K562 (cell line): Measurements from ENCODE around the gene GNS. TPM values are rescaled to one million over a fixed set of nuclear protein-coding genes. Genes with fewer than 3 reads are reported as not detected.

Experiments
- ATAC-seq: fragments of 200-7000 bp; cut with Tn5 transposase; 3 replicates; pipeline ENCODE4 v1.9.1; 2020; ENCODE audit warnings: moderate library complexity
- BruUV-seq: library from RNA; stranded (reverse); fragments of 400-500 nt; replicated peaks from 2 replicates; lab custom pipeline; 2021; lab: Mats Ljungman, UMichigan
- CTCF ChIA-PET: fragments of 300-600 bp; formaldehyde crosslinking; extraction: SDS; loops from one replicate; lab custom pipeline; 2021; ENCODE audit warnings: low intra/inter-chr PET ratio; lab: Yijun Ruan, JAX
- POLR2A ChIA-PET: fragments of 300-600, 350-650 bp; sonication (Branson Sonifier 250); formaldehyde crosslinking; extraction: SDS; loops from one replicate; lab custom pipeline; 2021; ENCODE audit warnings: antibody characterized with exemption, inconsistent platforms; lab: Yijun Ruan, JAX
- DNase-seq, 4 experiments: peaks; one replicate each; pipeline versions ENCODE4 v3.0.0 to v3.0.0-alpha.2; 2011 to 2018; ENCODE audit warnings: low spot score in 3 of 4, mixed read lengths in 3 of 4; ENCODE audit errors: extremely low read depth in 1 of 4
- FAIRE-seq: peaks from 2 replicates; lab custom pipeline; 2011; peaks lifted over from hg19 to GRCh38; lab: Jason Lieb, UNC
- H2AFZ ChIP-seq: 2 replicates; pipeline ENCODE4 v1.6.0; 2011; ENCODE audit warnings: low read depth, low read length, control low read depth, inconsistent platforms
- H3K27ac ChIP-seq: fragments of 200-600 bp; 3 replicates; pipeline ENCODE4 v1.8.0; 2011; ENCODE audit warnings: low read depth, mild to moderate bottlenecking, control low read depth, inconsistent platforms, low read length, moderate library complexity, mixed read lengths; ENCODE audit errors: extremely low read depth
- H3K27me3 ChIP-seq, 2 experiments: fragments of 300-600 bp in 1 of 2; 2 replicates in 1 of 2; 3 replicates in 1 of 2; pipeline versions ENCODE4 v1.6.0 to v1.8.0; 2011; ENCODE audit warnings: inconsistent platforms in 2 of 2, low read length in 2 of 2, mild to moderate bottlenecking in 1 of 2, mixed read lengths in 1 of 2, moderate library complexity in 1 of 2; ENCODE audit not compliant: control insufficient read depth in 2 of 2, insufficient read depth in 2 of 2
- H3K36me3 ChIP-seq: fragments of 300-600 bp; 3 replicates; pipeline ENCODE4 v1.8.0; 2011; ENCODE audit warnings: mild to moderate bottlenecking, low read length, inconsistent platforms; ENCODE audit not compliant: control insufficient read depth, insufficient read depth
- H3K4me1 ChIP-seq, 2 experiments: fragments of 200-600 bp in 1 of 2; replicated peaks in 1 of 2; 2 replicates in 1 of 2; 3 replicates in 1 of 2; pipeline versions ENCODE4 v1.5.1 to v1.8.0; 2011; ENCODE audit warnings: inconsistent platforms in 2 of 2, low read length in 2 of 2, mild to moderate bottlenecking in 1 of 2, mixed read lengths in 1 of 2, moderate library complexity in 1 of 2; ENCODE audit not compliant: control insufficient read depth in 2 of 2, insufficient read depth in 2 of 2
- H3K4me2 ChIP-seq: 2 replicates; pipeline ENCODE4 v1.6.1; 2011; ENCODE audit warnings: low read length, control low read depth, inconsistent platforms, mixed read lengths; ENCODE audit not compliant: insufficient read depth
- H3K4me3 ChIP-seq: fragments of 200-600 bp; sonication (generic), shearing (Covaris generic); 2 replicates; pipeline ENCODE4 v1.5.1; 2016; ENCODE audit warnings: control low read depth, inconsistent platforms
- H3K79me2 ChIP-seq: fragments of 200-600 bp; 3 replicates; pipeline ENCODE4 v1.8.0; 2011; ENCODE audit warnings: low read length, inconsistent platforms; ENCODE audit not compliant: control insufficient read depth, insufficient read depth
- H3K9ac ChIP-seq, 2 experiments: 2 replicates each; pipeline versions ENCODE4 v1.6.0 to v1.6.1; 2011; ENCODE audit warnings: low read depth in 2 of 2, low read length in 2 of 2, control low read depth in 1 of 2, inconsistent platforms in 1 of 2, mild to moderate bottlenecking in 1 of 2, mixed read lengths in 1 of 2; ENCODE audit not compliant: insufficient read depth in 1 of 2
- H3K9me1 ChIP-seq: one replicate; pipeline ENCODE4 v1.6.0; 2011; ENCODE audit warnings: inconsistent platforms, mild to moderate bottlenecking, low read length, moderate library complexity; ENCODE audit not compliant: control insufficient read depth, insufficient read depth
- H3K9me3 ChIP-seq: replicated peaks from 2 replicates; pipeline ENCODE4 v1.5.1; 2011; ENCODE audit warnings: low read depth, low read length, inconsistent platforms; ENCODE audit not compliant: control insufficient read depth, insufficient read depth
- H4K20me1 ChIP-seq: replicated peaks from 2 replicates; pipeline ENCODE4 v1.6.1; 2011; ENCODE audit warnings: low read length, inconsistent platforms, mixed read lengths; ENCODE audit not compliant: control insufficient read depth, insufficient read depth
- BRF2 ChIP-seq: IDR thresholded peaks from 3 replicates; pipeline ENCODE4 v1.6.1; 2011; ENCODE audit warnings: borderline replicate concordance, mild to moderate bottlenecking; ENCODE audit not compliant: insufficient read length, insufficient read depth
- ETV6 ChIP-seq, 3 experiments: fragments of 150-350 bp in 1 of 3; sonication (generic) in 1 of 3; formaldehyde crosslinking in 1 of 3; IDR thresholded peaks; 2 replicates each; pipeline versions ENCODE4 v1.6.1 to v1.8.0; 2014 to 2022; ENCODE audit warnings: borderline replicate concordance in 2 of 3, low read depth in 2 of 3, antibody characterized with exemption in 1 of 3, low read length in 1 of 3, mild to moderate bottlenecking in 1 of 3, missing genetic modification reagents in 1 of 3
- EZH2 ChIP-seq: IDR thresholded peaks from 2 replicates; pipeline ENCODE4 v1.6.1; 2012; ENCODE audit warnings: low read depth, mild to moderate bottlenecking, inconsistent platforms, low read length, borderline replicate concordance
- FOS ChIP-seq: IDR thresholded peaks from 3 replicates; pipeline ENCODE4 v1.6.1; 2011; ENCODE audit not compliant: insufficient read length; ENCODE audit errors: extremely low read depth
- GATAD2B ChIP-seq: fragments of 450-650 bp; IDR thresholded peaks from 2 replicates; pipeline ENCODE4 v1.6.1; 2017; ENCODE audit warnings: mild to moderate bottlenecking, borderline replicate concordance
- KDM1A ChIP-seq, 2 experiments: fragments of 450-650 bp; IDR thresholded peaks; 2 replicates each; pipeline ENCODE4 v1.6.1; 2016; ENCODE audit warnings: mild to moderate bottlenecking in 2 of 2
- POLR3A ChIP-seq: IDR thresholded peaks from 2 replicates; pipeline ENCODE4 v1.6.1; 2011; ENCODE audit warnings: borderline replicate concordance, mild to moderate bottlenecking, moderate library complexity; ENCODE audit not compliant: insufficient read length, insufficient read depth; ENCODE audit errors: extremely low read depth
- SPI1 ChIP-seq: IDR thresholded peaks from 2 replicates; pipeline ENCODE4 v1.6.1; 2011; ENCODE audit warnings: low read depth, low read length, control low read depth, borderline replicate concordance
- SRF ChIP-seq, 2 experiments: fragments of 250-450, 450-650 bp in 1 of 2; sonication (Bioruptor Pico) in 1 of 2; sonication (generic) in 1 of 2; formaldehyde crosslinking; IDR thresholded peaks; 2 replicates each; pipeline versions ENCODE4 v1.5.0 to v1.5.1; 2020 to 2022; ENCODE audit warnings: mild to moderate bottlenecking in 1 of 2, missing genetic modification reagents in 1 of 2
- STAT6 ChIP-seq: sonication (generic); formaldehyde crosslinking; IDR thresholded peaks from 2 replicates; pipeline ENCODE4 v1.8.1; 2023; ENCODE audit warnings: mild to moderate bottlenecking, missing genetic modification reagents
- TRIM28 ChIP-seq: fragments of 450-650 bp; IDR thresholded peaks from 2 replicates; pipeline ENCODE4 v1.6.1; 2017
- ZNF24 ChIP-seq: fragments of 450-650 bp; IDR thresholded peaks from 2 replicates; pipeline ENCODE4 v1.6.1; 2016
- ZNF282 ChIP-seq: sonication (generic); formaldehyde crosslinking; IDR thresholded peaks from 2 replicates; pipeline ENCODE4 v1.8.1; 2023; ENCODE audit warnings: missing genetic modification reagents
- ZNF449 ChIP-seq: fragments of 250-450 bp; sonication (Bioruptor Pico); IDR thresholded peaks from 2 replicates; pipeline ENCODE4 v1.8.0; 2022; ENCODE audit warnings: moderate library complexity, mild to moderate bottlenecking, inconsistent platforms
- WGBS: fragments of 100-300 bp; shearing (Covaris generic); methylation state at CpG from one replicate; pipeline ENCODE4 v1.1.6; 2016; ENCODE audit warnings: low coverage, mixed read lengths; ENCODE audit not compliant: insufficient coverage; ENCODE audit errors: missing lambda C conversion rate; 5-methylcytosine and 5-hydroxymethylcytosine counted together
- in situ Hi-C: fragments of 300-500 bp; cut with MboI; formaldehyde crosslinking; loops from 4 replicates; pipeline ENCODE4 v1.15.0; 2018; ENCODE audit warnings: inconsistent platforms, mixed read lengths
- intact Hi-C: fragments of 100-400 bp; cut with micrococcal nuclease; formaldehyde crosslinking; loops from 2 replicates; pipeline ENCODE4 v1.14.2; 2022
- polyA plus RNA-seq, 8 experiments: library from polyadenylated mRNA; depleted of rRNA in 4 of 8; stranded (reverse) in 5 of 8; unstranded in 3 of 8; fragments of >200 nt; fragmentation: Nextera tagmentation in 2 of 8; fragmentation: Illumina TruSeq in 1 of 8; extraction: Ambion mirVana in 2 of 8; extraction: Trizol in 1 of 8; gene quantifications; 2 replicates each; pipeline versions ENCODE4 v1.2.1 to v1.2.3, GENCODE V29; 2011 to 2014; ENCODE audit warnings: inconsistent platforms in 1 of 8, missing spikeins in 1 of 8
- total RNA-seq, 7 experiments: library from RNA; depleted of rRNA in 6 of 7; stranded (reverse); fragments of >200 nt in 6 of 7; fragmentation: Illumina TruSeq in 2 of 7; extraction: Trizol in 2 of 7; gene quantifications; 2 replicates each; pipeline versions ENCODE4 v1.2.1 to v1.2.3, GENCODE V29; 2011 to 2021; ENCODE audit warnings: low replicate concordance in 1 of 7

The GNS gene
- total and polyA plus RNA-seq, 9 of the 15 experiments (the other 6 are each of a cell fraction or from before 2014, with no cell fraction given), result 4.6 to 30.3 (median 18.9) TPM

GRCh38 chr12:64746663-64747062 lies 12.5 kb downstream of the GNS start:
- no TSS peak for BruUV-seq
- no peak for FAIRE-seq
- Histone ChIP-seq H3K4me2 (no peak overlapping the region), H3K9me3 (no peaks in the 10 kb centered on the region), H3K27me3 (no peaks in the 10 kb centered on the region), H3K79me2 (no peaks in the 10 kb centered on the region), H3K27ac (no peak overlapping the region), H3K4me1 (no peaks in the 10 kb centered on the region), H4K20me1 (no peaks in the 10 kb centered on the region), H3K36me3 (peaks cover 59% of the 10 kb centered on the region), H3K9me1 (no peaks in the 10 kb centered on the region), H2AFZ (no peak overlapping the region), H3K4me3 (no peak overlapping the region), H3K9ac (no peak overlapping the region)
- ChIA-PET CTCF (no interaction called here), POLR2A (no interaction called here)
- intact Hi-C loops, result no loop called here
- no peak for ATAC-seq
- 81% methylated on average over 2 of the region's 2 CpGs for WGBS
- no peak for TF ChIP-seq TRIM28
- no peak for TF ChIP-seq STAT6 (CRISPR knock-in tag)
- no peak for TF ChIP-seq GATAD2B
- no peak for TF ChIP-seq SRF (CRISPR knock-in tag; IDR thresholded peaks at IDR 0.05)
- no peak for TF ChIP-seq ETV6 (IDR thresholded peaks at IDR 0.05; ENCODE audit: borderline replicate concordance in 1 of 2, low read depth in 2 of 2, low read length in 1 of 2)
- TF ChIP-seq ETV6 (CRISPR knock-in tag; IDR thresholded peaks at IDR 0.05; ENCODE audit: borderline replicate concordance), result no peak
- TF ChIP-seq SPI1, result no peak
- no peak for TF ChIP-seq FOS
- TF ChIP-seq ZNF449 (CRISPR knock-in tag), result no peak
- TF ChIP-seq EZH2, result no peak
- TF ChIP-seq ZNF282 (CRISPR knock-in tag), result no peak
- TF ChIP-seq KDM1A (IDR thresholded peaks at IDR 0.05), result no peak
- TF ChIP-seq BRF2, result no peak
- TF ChIP-seq POLR3A, result no peak
- no peak for TF ChIP-seq ZNF24
- DNase-seq, result no peak
- in situ Hi-C loops, result no loop called here
